Peyer's patch (tissue), 4 donors: ENCODE results near the gene CA5A.

Experiments used
- POLR2A ChIP-seq, 2 donors: fragments of 450-650 bp; IDR thresholded peaks; one replicate each; pipeline ENCODE4 v1.5.1; 2017; ENCODE audit warnings: antibody characterized with exemption in 2 of 2, mild to moderate bottlenecking in 2 of 2, moderate library complexity in 2 of 2
- TF ChIP-seq, protein P1 (sequence below), 6 experiments: fragments of 450-650 bp in 4 of 6; fragments of 200-600 bp in 2 of 6; sonication (generic) in 1 of 6; IDR thresholded peaks; one replicate each; pipeline ENCODE4 v1.5.1; 2017 to 2019; ENCODE audit warnings: antibody characterized with exemption in 6 of 6, mild to moderate bottlenecking in 3 of 6, moderate library complexity in 1 of 6

GRCh38 chr16:87895641-87896141 lies 40.6 kb downstream of the CA5A start:
- TF ChIP-seq, protein P1, sequence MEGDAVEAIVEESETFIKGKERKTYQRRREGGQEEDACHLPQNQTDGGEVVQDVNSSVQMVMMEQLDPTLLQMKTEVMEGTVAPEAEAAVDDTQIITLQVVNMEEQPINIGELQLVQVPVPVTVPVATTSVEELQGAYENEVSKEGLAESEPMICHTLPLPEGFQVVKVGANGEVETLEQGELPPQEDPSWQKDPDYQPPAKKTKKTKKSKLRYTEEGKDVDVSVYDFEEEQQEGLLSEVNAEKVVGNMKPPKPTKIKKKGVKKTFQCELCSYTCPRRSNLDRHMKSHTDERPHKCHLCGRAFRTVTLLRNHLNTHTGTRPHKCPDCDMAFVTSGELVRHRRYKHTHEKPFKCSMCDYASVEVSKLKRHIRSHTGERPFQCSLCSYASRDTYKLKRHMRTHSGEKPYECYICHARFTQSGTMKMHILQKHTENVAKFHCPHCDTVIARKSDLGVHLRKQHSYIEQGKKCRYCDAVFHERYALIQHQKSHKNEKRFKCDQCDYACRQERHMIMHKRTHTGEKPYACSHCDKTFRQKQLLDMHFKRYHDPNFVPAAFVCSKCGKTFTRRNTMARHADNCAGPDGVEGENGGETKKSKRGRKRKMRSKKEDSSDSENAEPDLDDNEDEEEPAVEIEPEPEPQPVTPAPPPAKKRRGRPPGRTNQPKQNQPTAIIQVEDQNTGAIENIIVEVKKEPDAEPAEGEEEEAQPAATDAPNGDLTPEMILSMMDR (IDR thresholded peaks at IDR 0.05), result no peak
- TF ChIP-seq POLR2A (IDR thresholded peaks at IDR 0.05), result no peak
